GM19239 (cell line): ENCODE data around the gene LDB2.

Experiments used
- DNase-seq: peaks from one replicate; pipeline ENCODE4 v3.0.0; 2011; ENCODE audit warnings: low spot score; ENCODE audit not compliant: insufficient read length
- FAIRE-seq: peaks from 2 replicates; lab custom pipeline; 2011; peaks lifted over from hg19 to GRCh38; lab: Jason Lieb, UNC

The LDB2 gene

GRCh38 chr4:16730522-16731205 is 167.8 kb downstream of the LDB2 start:
- no peak for FAIRE-seq

GRCh38 chr4:16729336-16729735 is 169.1 kb downstream of the LDB2 start:
- FAIRE-seq (no peak), DNase-seq (no peak)

More at GRCh38 chr4:16730522-16731205, 167.8 kb downstream of the LDB2 start:
- DNase-seq, result no peak

GRCh38 chr4:16728849-16729248 is 169.6 kb downstream of the LDB2 start:
- no peak for FAIRE-seq
- no peak for DNase-seq

GRCh38 chr4:16728111-16728510 is 170.3 kb downstream of the LDB2 start:
- DNase-seq, result no peak

GRCh38 chr4:16727218-16727617 is 171.2 kb downstream of the LDB2 start:
- no peak for FAIRE-seq
- DNase-seq, result no peak

More at GRCh38 chr4:16728111-16728510, 170.3 kb downstream of the LDB2 start:
- no peak for FAIRE-seq

- FAIRE-seq (no peak), DNase-seq (no peak)
These were observed 171.9 kb downstream of the LDB2 start for GRCh38 chr4:16726368-16727050.

GRCh38 chr4:16725252-16725651 is 173.2 kb downstream of the LDB2 start:
- no peak for DNase-seq
- FAIRE-seq, result no peak

- DNase-seq (no peak), FAIRE-seq (no peak)
These were observed 176.0 kb downstream of the LDB2 start for GRCh38 chr4:16722416-16722815.

GRCh38 chr4:16721613-16722291 is 176.7 kb downstream of the LDB2 start:
- no peak for DNase-seq
- FAIRE-seq, result no peak

- FAIRE-seq, result no peak
These were observed 177.7 kb downstream of the LDB2 start for GRCh38 chr4:16720761-16721160.

GRCh38 chr4:16717266-16717970 is 181.0 kb downstream of the LDB2 start:
- no peak for DNase-seq
- no peak for FAIRE-seq

More at GRCh38 chr4:16720761-16721160, 177.7 kb downstream of the LDB2 start:
- DNase-seq, result no peak

GRCh38 chr4:16715482-16715881 is 183.0 kb downstream of the LDB2 start:
- DNase-seq (no peak), FAIRE-seq (no peak)

- FAIRE-seq (no peak), DNase-seq (no peak)
These were observed 184.3 kb downstream of the LDB2 start for GRCh38 chr4:16714191-16714590.

GRCh38 chr4:16713696-16714095 is 184.7 kb downstream of the LDB2 start:
- no peak for DNase-seq
- no peak for FAIRE-seq

- DNase-seq (no peak), FAIRE-seq (no peak)
These were observed 185.2 kb downstream of the LDB2 start for GRCh38 chr4:16713271-16713670.

GRCh38 chr4:16710198-16710597 is 188.2 kb downstream of the LDB2 start:
- FAIRE-seq, result no peak
- DNase-seq, result no peak

GRCh38 chr4:16707874-16708273 is 190.6 kb downstream of the LDB2 start:
- FAIRE-seq (no peak), DNase-seq (no peak)

- FAIRE-seq (no peak), DNase-seq (no peak)
These were observed 192.2 kb downstream of the LDB2 start for GRCh38 chr4:16706251-16706650.

GRCh38 chr4:16705341-16705740 is 193.1 kb downstream of the LDB2 start:
- FAIRE-seq (no peak), DNase-seq (no peak)

GRCh38 chr4:16704489-16704888 is 194.0 kb downstream of the LDB2 start:
- no peak for FAIRE-seq
- DNase-seq, result no peak

- FAIRE-seq (no peak), DNase-seq (no peak)
These were observed 202.5 kb downstream of the LDB2 start for GRCh38 chr4:16695896-16696295.
